CD14-positive monocyte (primary cell): ENCODE results near the gene EEF1B2. TPM values are rescaled to one million over a fixed set of nuclear protein-coding genes. Genes with fewer than 3 reads are reported as not detected.
"Not testable (repeated sequence)": the region's sequence is repeated elsewhere in the genome, so short reads cannot be mapped to it uniquely, and the experiment has no call there.

Experiments
- DNase-seq, 3 donors: peaks; one replicate each; pipeline ENCODE4 v3.0.0-alpha.2; 2011 to 2022
- H2AFZ ChIP-seq: 2 replicates; pipeline ENCODE4 v1.6.0; 2012; ENCODE audit warnings: mild to moderate bottlenecking, low read depth, low read length, inconsistent platforms; ENCODE audit not compliant: insufficient read depth, poor library complexity, severe bottlenecking
- H3K27ac ChIP-seq, 2 donors: 1 replicate in 1 of 2; 2 replicates in 1 of 2; pipeline ENCODE4 v1.5.1; 2012 to 2013; ENCODE audit warnings: low read length in 2 of 2, control low read depth in 1 of 2, inconsistent platforms in 1 of 2, low read depth in 1 of 2, mild to moderate bottlenecking in 1 of 2
- H3K27me3 ChIP-seq, 2 donors: one replicate each; pipeline versions ENCODE4 v1.6.0 to v1.6.1; 2011 to 2013; ENCODE audit warnings: low read length in 2 of 2; ENCODE audit not compliant: control insufficient read depth in 2 of 2, insufficient read depth in 2 of 2
- H3K36me3 ChIP-seq, 2 donors: replicated peaks in 1 of 2; 1 replicate in 1 of 2; 2 replicates in 1 of 2; pipeline versions ENCODE4 v1.5.1 to v1.6.1; 2012 to 2013; ENCODE audit warnings: low read length in 2 of 2, control low read depth in 1 of 2, inconsistent platforms in 1 of 2, mild to moderate bottlenecking in 1 of 2; ENCODE audit not compliant: insufficient read depth in 2 of 2, control insufficient read depth in 1 of 2
- H3K4me1 ChIP-seq, 2 donors: 1 replicate in 1 of 2; 2 replicates in 1 of 2; pipeline versions ENCODE4 v1.5.1 to v1.6.1; 2012 to 2013; ENCODE audit warnings: low read length in 2 of 2, control low read depth in 1 of 2, inconsistent platforms in 1 of 2, mild to moderate bottlenecking in 1 of 2, moderate library complexity in 1 of 2; ENCODE audit not compliant: insufficient read depth in 2 of 2, control insufficient read depth in 1 of 2
- H3K4me2 ChIP-seq: replicated peaks from 2 replicates; pipeline ENCODE3; 2012; ENCODE audit warnings: low read length, moderate library complexity, mild to moderate bottlenecking; ENCODE audit not compliant: poor library complexity, severe bottlenecking; ENCODE audit errors: extremely low read depth
- H3K4me3 ChIP-seq, 3 experiments: fragments of 200-600 bp in 1 of 3; sonication (generic) in 1 of 3; replicated peaks in 1 of 3; 1 replicate in 2 of 3; 2 replicates in 1 of 3; pipeline ENCODE4 v1.5.1; 2011 to 2013; ENCODE audit warnings: low read length in 3 of 3, mild to moderate bottlenecking in 3 of 3, control low read depth in 2 of 3, low read depth in 2 of 3, inconsistent platforms in 1 of 3, moderate library complexity in 1 of 3
- H3K79me2 ChIP-seq: 2 replicates; pipeline ENCODE4 v1.6.0; 2012; ENCODE audit warnings: mild to moderate bottlenecking, control low read depth, inconsistent platforms, low read length, moderate library complexity; ENCODE audit not compliant: insufficient read depth
- H3K9ac ChIP-seq: 2 replicates; pipeline ENCODE4 v1.6.0; 2017; ENCODE audit warnings: low read length, mild to moderate bottlenecking; ENCODE audit not compliant: insufficient read depth, poor library complexity, severe bottlenecking
- H3K9me3 ChIP-seq, 2 donors: replicated peaks in 1 of 2; 1 replicate in 1 of 2; 2 replicates in 1 of 2; pipeline versions ENCODE4 v1.5.1 to v1.6.1; 2012 to 2013; ENCODE audit warnings: low read length in 2 of 2, control low read depth in 1 of 2; ENCODE audit not compliant: control insufficient read depth in 1 of 2, insufficient read depth in 1 of 2
- H4K20me1 ChIP-seq: 2 replicates; pipeline ENCODE4 v1.6.0; 2012; ENCODE audit warnings: mild to moderate bottlenecking, low read length, control low read depth, moderate library complexity; ENCODE audit not compliant: insufficient read depth
- H3K27ac Mint-ChIP-seq, 7 donors: one replicate each; pipeline ENCODE4 v1.8.0; 2020; ENCODE audit warnings: mild to moderate bottlenecking in 7 of 7, mixed read lengths in 7 of 7, moderate library complexity in 6 of 7, inconsistent platforms in 2 of 7
- H3K27me3 Mint-ChIP-seq, 3 donors: one replicate each; pipeline ENCODE4 v1.8.0; 2021 to 2022; ENCODE audit warnings: low read depth in 3 of 3, mild to moderate bottlenecking in 3 of 3, mixed read lengths in 3 of 3, moderate library complexity in 3 of 3, inconsistent platforms in 1 of 3
- H3K36me3 Mint-ChIP-seq, 2 donors: one replicate each; pipeline ENCODE4 v1.8.0; 2020; ENCODE audit warnings: mixed read lengths in 2 of 2, inconsistent platforms in 1 of 2, mild to moderate bottlenecking in 1 of 2
- H3K4me1 Mint-ChIP-seq: one replicate; pipeline ENCODE4 v1.8.0; 2020; ENCODE audit warnings: mild to moderate bottlenecking, mixed read lengths
- H3K4me3 Mint-ChIP-seq, 2 donors: one replicate each; pipeline ENCODE4 v1.8.0; 2020; ENCODE audit warnings: mild to moderate bottlenecking in 2 of 2, mixed read lengths in 2 of 2, moderate library complexity in 1 of 2
- H3K9me3 Mint-ChIP-seq, 7 donors: one replicate each; pipeline ENCODE4 v1.8.0; 2020 to 2022; ENCODE audit warnings: mixed read lengths in 7 of 7, mild to moderate bottlenecking in 6 of 7, moderate library complexity in 6 of 7, inconsistent platforms in 2 of 7
- CTCF ChIP-seq: fragments of 200-600 bp; IDR thresholded peaks from one replicate; pipeline ENCODE4 v1.8.0; 2022; ENCODE audit warnings: antibody characterized with exemption, mild to moderate bottlenecking
- WGBS: methylation state at CpG from one replicate; pipeline ENCODE4 v1.1.5; 2013; ENCODE audit warnings: missing lambda C conversion rate; ENCODE audit not compliant: insufficient coverage; 5-methylcytosine and 5-hydroxymethylcytosine counted together
- intact Hi-C, 2 donors: fragments of 100-400 bp; cut with micrococcal nuclease; formaldehyde crosslinking; loops; one replicate each; pipeline versions ENCODE4 v1.15.0 to v1.15.1; 2023
- polyA plus RNA-seq, 3 donors: library from polyadenylated mRNA; depleted of rRNA in 1 of 3; unstranded in 2 of 3; stranded (reverse) in 1 of 3; fragments of 300-500 nt in 2 of 3; fragments of >200 nt in 1 of 3; fragmentation: Illumina TruSeq in 2 of 3; gene quantifications; 1 replicate in 2 of 3; 2 replicates in 1 of 3; pipeline ENCODE4 v1.2.3, GENCODE V29; 2012 to 2021

The EEF1B2 gene
- polyA plus RNA-seq, 3 donors: 330 to 406 (median 355) TPM

GRCh38 chr2:206154197-206154596 is 5.5 kb upstream of the EEF1B2 start:
- no peak for DNase-seq
- Mint-ChIP-seq H3K27ac (no peak overlapping the region), H3K9me3 (peaks cover 0 to 2% (median 0%) of the 10 kb centered on the region in 7 donors), H3K4me1 (peaks cover 17% of the 10 kb centered on the region), H3K27me3 (no peaks in the 10 kb centered on the region), H3K4me3 (no peak overlapping the region), H3K36me3 (peaks cover 16 to 37% of the 10 kb centered on the region in 2 donors)
- peaks cover 9 to 15% of the 10 kb centered on the region in 2 donors for H3K4me1 ChIP-seq
- peaks cover 48% of the 10 kb centered on the region for H4K20me1 ChIP-seq
- peak overlapping the region in 1 of 2 donors; percentile 11 for H3K27ac ChIP-seq
- H3K27me3 ChIP-seq: no peaks in the 10 kb centered on the region
- peaks cover 67% of the 10 kb centered on the region for H3K79me2 ChIP-seq
- intact Hi-C loops: no loop called here
- H3K9me3 ChIP-seq: no peaks in the 10 kb centered on the region
- no peak for TF ChIP-seq CTCF
- no peak overlapping the region for H3K9ac ChIP-seq
- no peak overlapping the region for H3K4me2 ChIP-seq
- peaks cover 23 to 28% of the 10 kb centered on the region in 2 donors for H3K36me3 ChIP-seq
- H2AFZ ChIP-seq: no peak overlapping the region
- WGBS: no CpG with 5 or more reads among the region's 3 CpGs
- H3K4me3 ChIP-seq: no peak overlapping the region

GRCh38 chr2:206157014-206157413 is 2.7 kb upstream of the EEF1B2 start:
- H3K27me3 Mint-ChIP-seq, H3K4me3 ChIP-seq, H3K27me3 ChIP-seq, H3K4me2 ChIP-seq, H3K27ac Mint-ChIP-seq, H2AFZ ChIP-seq, H3K9me3 Mint-ChIP-seq, DNase-seq, H3K9ac ChIP-seq, H3K9me3 ChIP-seq, H3K27ac ChIP-seq, H3K4me3 Mint-ChIP-seq: not testable (repeated sequence)
- Histone ChIP-seq H3K36me3 (peaks cover 6 to 15% of the 10 kb centered on the region in 2 donors), H3K4me1 (peaks cover 18 to 29% of the 10 kb centered on the region in 2 donors), H3K79me2 (peaks cover 90% of the 10 kb centered on the region), H4K20me1 (peaks cover 41% of the 10 kb centered on the region)
- intact Hi-C loops: loop anchor here (5.0 kb wide), 1 partner anchor 70 kb away; the partner anchor contains the start of gene INO80D (in 2 of the 2)
- Mint-ChIP-seq H3K36me3 (peaks cover 11 to 24% of the 10 kb centered on the region in 2 donors), H3K4me1 (peaks cover 29% of the 10 kb centered on the region)
- WGBS: 83% methylated on average over 1 of the region's 11 CpGs
